Peyer's patch (tissue), 4 donors: ENCODE measurements around the gene POLR3GL.

Experiments
- CTCF ChIP-seq, 6 experiments: fragments of 450-650 bp in 4 of 6; fragments of 200-600 bp in 2 of 6; sonication (generic) in 1 of 6; IDR thresholded peaks; one replicate each; pipeline ENCODE4 v1.5.1; 2017 to 2019; ENCODE audit warnings: antibody characterized with exemption in 6 of 6, mild to moderate bottlenecking in 3 of 6, moderate library complexity in 1 of 6
- POLR2A ChIP-seq, 2 donors: fragments of 450-650 bp; IDR thresholded peaks; one replicate each; pipeline ENCODE4 v1.5.1; 2017; ENCODE audit warnings: antibody characterized with exemption in 2 of 2, mild to moderate bottlenecking in 2 of 2, moderate library complexity in 2 of 2

- no peak for TF ChIP-seq CTCF (IDR thresholded peaks at IDR 0.05)
- no peak for TF ChIP-seq POLR2A (IDR thresholded peaks at IDR 0.05)
These were observed 47.7 kb upstream of the POLR3GL start for GRCh38 chr1:145916745-145917144.
